SK-N-SH (cell line): ENCODE results near the gene ZRANB3. TPM values are rescaled to one million over a fixed set of nuclear protein-coding genes. Genes with fewer than 3 reads are reported as not detected.

Source experiments
- CTCF ChIA-PET: fragments of 300-600, 350-600 bp; formaldehyde crosslinking; extraction: SDS; loops from one replicate; lab custom pipeline; 2021; lab: Yijun Ruan, JAX
- POLR2A ChIA-PET: fragments of 350-600 bp; sonication (Branson Sonifier 250); formaldehyde crosslinking; extraction: SDS; loops from one replicate; lab custom pipeline; 2020; ENCODE audit warnings: antibody characterized with exemption, inconsistent platforms; lab: Yijun Ruan, JAX
- DNase-seq: peaks from one replicate; pipeline ENCODE4 v3.0.0; 2012
- H2AFZ ChIP-seq: fragments of 200-600 bp; sonication (generic); 2 replicates; pipeline ENCODE4 v1.8.1; 2016; ENCODE audit warnings: antibody characterized with exemption, mild to moderate bottlenecking, low read depth
- H3F3A ChIP-seq: fragments of 200-600 bp; sonication (generic); replicated peaks from 2 replicates; pipeline ENCODE3; 2016; ENCODE audit warnings: antibody characterized with exemption, mild to moderate bottlenecking; ENCODE audit not compliant: insufficient read depth
- H3K27ac ChIP-seq, 2 experiments: fragments of 200-500 bp in 1 of 2; fragments of 200-600 bp in 1 of 2; sonication (Bioruptor generic) in 1 of 2; sonication (generic), shearing (Covaris generic) in 1 of 2; 2 replicates each; pipeline versions ENCODE4 v1.5.1 to v1.6.1; 2014 to 2016; ENCODE audit warnings: low read depth in 2 of 2, inconsistent platforms in 1 of 2, low read length in 1 of 2, mild to moderate bottlenecking in 1 of 2, mixed read lengths in 1 of 2
- H3K27me3 ChIP-seq: fragments of 200-600 bp; sonication (generic), shearing (Covaris generic); 2 replicates; pipeline ENCODE4 v1.6.1; 2016; ENCODE audit warnings: mixed run types; ENCODE audit not compliant: insufficient read depth
- H3K36me3 ChIP-seq, 2 experiments: fragments of 200-500 bp in 1 of 2; fragments of 200-600 bp in 1 of 2; sonication (Bioruptor generic) in 1 of 2; sonication (generic) in 1 of 2; replicated peaks in 1 of 2; 2 replicates each; pipeline versions ENCODE3 to v1.5.1; 2014 to 2016; ENCODE audit warnings: low read length in 1 of 2, mild to moderate bottlenecking in 1 of 2; ENCODE audit not compliant: insufficient read depth in 2 of 2, control insufficient read depth in 1 of 2
- H3K4me1 ChIP-seq, 2 experiments: fragments of 200-500 bp in 1 of 2; fragments of 200-600 bp in 1 of 2; sonication (Bioruptor generic) in 1 of 2; sonication (generic), shearing (Covaris generic) in 1 of 2; 2 replicates each; pipeline versions ENCODE4 v1.5.1 to v1.6.1; 2014 to 2016; ENCODE audit warnings: low read depth in 1 of 2, low read length in 1 of 2, mixed run types in 1 of 2; ENCODE audit not compliant: insufficient read depth in 2 of 2, control insufficient read depth in 1 of 2
- H3K4me2 ChIP-seq: fragments of 200-600 bp; sonication (generic), shearing (Covaris generic); 2 replicates; pipeline ENCODE4 v1.6.1; 2017; ENCODE audit warnings: mixed run types
- H3K4me3 ChIP-seq, 2 experiments: fragments of 200-500 bp in 1 of 2; fragments of 200-600 bp in 1 of 2; sonication (Bioruptor generic) in 1 of 2; sonication (generic), shearing (Covaris generic) in 1 of 2; 2 replicates each; pipeline versions ENCODE4 v1.5.1 to v1.8.1; 2014 to 2016; ENCODE audit warnings: low read depth in 2 of 2, inconsistent platforms in 1 of 2, low read length in 1 of 2, mild to moderate bottlenecking in 1 of 2, mixed read lengths in 1 of 2, moderate library complexity in 1 of 2
- H3K79me2 ChIP-seq: fragments of 200-600 bp; sonication (generic); 2 replicates; pipeline ENCODE4 v1.8.1; 2017; ENCODE audit warnings: mild to moderate bottlenecking; ENCODE audit not compliant: insufficient read depth
- H3K9ac ChIP-seq: fragments of 200-600 bp; sonication (generic); 2 replicates; pipeline ENCODE4 v1.6.1; 2017; ENCODE audit warnings: mixed run types
- H3K9me2 ChIP-seq: fragments of 200-600 bp; sonication (generic); 2 replicates; pipeline ENCODE4 v1.6.1; 2017; ENCODE audit warnings: mixed run types
- H3K9me3 ChIP-seq: fragments of 200-600 bp; sonication (generic); 2 replicates; pipeline ENCODE4 v1.6.1; 2017; ENCODE audit warnings: mixed run types, mild to moderate bottlenecking, moderate library complexity
- H4K20me1 ChIP-seq: fragments of 200-600 bp; sonication (generic); 2 replicates; pipeline ENCODE4 v1.6.1; 2017; ENCODE audit warnings: mild to moderate bottlenecking, mixed run types; ENCODE audit not compliant: insufficient read depth
- FOSL2 ChIP-seq: IDR thresholded peaks from 2 replicates; pipeline ENCODE4 v1.4.0; 2012; ENCODE audit warnings: low read depth, mild to moderate bottlenecking, moderate library complexity, borderline replicate concordance
- FOXJ3 ChIP-seq: sonication (generic); formaldehyde crosslinking; IDR thresholded peaks from 2 replicates; pipeline ENCODE4 v1.5.1; 2020; ENCODE audit warnings: mild to moderate bottlenecking, missing genetic modification reagents
- FOXM1 ChIP-seq: IDR thresholded peaks from 2 replicates; pipeline ENCODE4 v1.4.0; 2012; ENCODE audit warnings: low read depth, mild to moderate bottlenecking
- GABPA ChIP-seq: IDR thresholded peaks from 2 replicates; pipeline ENCODE4 v1.4.0; 2012; ENCODE audit warnings: low read depth, mild to moderate bottlenecking
- GATA2 ChIP-seq: sonication (generic); formaldehyde crosslinking; IDR thresholded peaks from 2 replicates; pipeline ENCODE4 v1.5.0; 2020; ENCODE audit warnings: mild to moderate bottlenecking, missing genetic modification reagents
- IRF3 ChIP-seq: fragments of 150-350 bp; IDR thresholded peaks from 2 replicates; pipeline ENCODE4 v1.6.1; 2016; ENCODE audit warnings: mild to moderate bottlenecking, low read depth, low read length
- JUND ChIP-seq: IDR thresholded peaks from 2 replicates; pipeline ENCODE4 v1.4.0; 2012
- MAX ChIP-seq: IDR thresholded peaks from 2 replicates; pipeline ENCODE4 v1.4.0; 2012; ENCODE audit warnings: low read depth
- MXI1 ChIP-seq: IDR thresholded peaks from 2 replicates; pipeline ENCODE4 v1.6.1; 2012; ENCODE audit warnings: mild to moderate bottlenecking, low read depth, low read length, improper control_type of control experiment
- NFIC ChIP-seq: IDR thresholded peaks from 2 replicates; pipeline ENCODE4 v1.4.0; 2012; ENCODE audit warnings: borderline replicate concordance
- PBX3 ChIP-seq: IDR thresholded peaks from 2 replicates; pipeline ENCODE4; 2012
- POLR2AphosphoS5 ChIP-seq: IDR thresholded peaks from 2 replicates; pipeline ENCODE4 v1.6.1; 2012; ENCODE audit warnings: low read depth, low read length
- RAD21 ChIP-seq: IDR thresholded peaks from 2 replicates; pipeline ENCODE4 v1.6.1; 2012; ENCODE audit warnings: mild to moderate bottlenecking, low read length
- RCOR1 ChIP-seq: fragments of 150-350 bp; IDR thresholded peaks from 2 replicates; pipeline ENCODE4 v1.6.1; 2017; ENCODE audit warnings: antibody characterized with exemption, low read length
- SIN3A ChIP-seq: IDR thresholded peaks from 2 replicates; pipeline ENCODE4 v1.6.1; 2012; ENCODE audit warnings: low read depth, mild to moderate bottlenecking, low read length, moderate library complexity, borderline replicate concordance
- SMC3 ChIP-seq: IDR thresholded peaks from 2 replicates; pipeline ENCODE4 v1.6.1; 2012; ENCODE audit warnings: low read depth, low read length, improper control_type of control experiment
- TAF1 ChIP-seq: IDR thresholded peaks from 2 replicates; pipeline ENCODE4 v1.6.1; 2012; ENCODE audit warnings: low read depth, mild to moderate bottlenecking, low read length, moderate library complexity, borderline replicate concordance
- TCF12 ChIP-seq: IDR thresholded peaks from 2 replicates; pipeline ENCODE4 v1.4.0; 2012
- YY1 ChIP-seq: IDR thresholded peaks from 2 replicates; pipeline ENCODE4 v1.4.0; 2012; ENCODE audit warnings: low read depth, mild to moderate bottlenecking
- WGBS: methylation state at CpG from one replicate; pipeline ENCODE4 v1.1.6; 2017; ENCODE audit warnings: low lambda C conversion rate; 5-methylcytosine and 5-hydroxymethylcytosine counted together
- polyA plus RNA-seq, 3 experiments: library from polyadenylated mRNA; depleted of rRNA; stranded (reverse); fragments of >200 nt; gene quantifications; 2 replicates each; pipeline ENCODE4 v1.2.3, GENCODE V29; 2012
- TF ChIP-seq, protein P1 (sequence below): IDR thresholded peaks from 2 replicates; pipeline ENCODE4 v1.4.0; 2012; ENCODE audit warnings: low read depth, borderline replicate concordance

Gene ZRANB3
- polyA plus RNA-seq, 1 of the 3 experiments (the other 2 are of a cell fraction): 4.1 TPM

GRCh38 chr2:135169900-135170753 is 360.9 kb downstream of the ZRANB3 start:
- TF ChIP-seq SIN3A (no peak), RCOR1 (no peak), SMC3 (no peak), MXI1 (no peak), FOSL2 (no peak), IRF3 (no peak), NFIC (no peak), FOXJ3 (CRISPR knock-in tag) (no peak), GATA2 (no peak), YY1 (no peak), FOXM1 (no peak), MAX (no peak), JUND (no peak), GABPA (no peak), RAD21 (no peak), TCF12 (no peak), POLR2AphosphoS5 (no peak), PBX3 (no peak), TAF1 (no peak)
- TF ChIP-seq, protein P1, sequence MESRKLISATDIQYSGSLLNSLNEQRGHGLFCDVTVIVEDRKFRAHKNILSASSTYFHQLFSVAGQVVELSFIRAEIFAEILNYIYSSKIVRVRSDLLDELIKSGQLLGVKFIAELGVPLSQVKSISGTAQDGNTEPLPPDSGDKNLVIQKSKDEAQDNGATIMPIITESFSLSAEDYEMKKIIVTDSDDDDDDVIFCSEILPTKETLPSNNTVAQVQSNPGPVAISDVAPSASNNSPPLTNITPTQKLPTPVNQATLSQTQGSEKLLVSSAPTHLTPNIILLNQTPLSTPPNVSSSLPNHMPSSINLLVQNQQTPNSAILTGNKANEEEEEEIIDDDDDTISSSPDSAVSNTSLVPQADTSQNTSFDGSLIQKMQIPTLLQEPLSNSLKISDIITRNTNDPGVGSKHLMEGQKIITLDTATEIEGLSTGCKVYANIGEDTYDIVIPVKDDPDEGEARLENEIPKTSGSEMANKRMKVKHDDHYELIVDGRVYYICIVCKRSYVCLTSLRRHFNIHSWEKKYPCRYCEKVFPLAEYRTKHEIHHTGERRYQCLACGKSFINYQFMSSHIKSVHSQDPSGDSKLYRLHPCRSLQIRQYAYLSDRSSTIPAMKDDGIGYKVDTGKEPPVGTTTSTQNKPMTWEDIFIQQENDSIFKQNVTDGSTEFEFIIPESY: no peak
- Histone ChIP-seq H3K27me3 (no peaks in the 10 kb centered on the region), H3K4me2 (no peak overlapping the region), H4K20me1 (no peaks in the 10 kb centered on the region), H3K4me3 (no peak overlapping the region), H3K9me3 (no peaks in the 10 kb centered on the region), H3K4me1 (no peaks in the 10 kb centered on the region), H3K36me3 (peaks cover 48 to 58% of the 10 kb centered on the region in 2 experiments), H3K9me2 (no peaks in the 10 kb centered on the region), H3K79me2 (no peaks in the 10 kb centered on the region), H3F3A (no peaks in the 10 kb centered on the region), H3K27ac (no peak overlapping the region), H2AFZ (no peak overlapping the region), H3K9ac (no peak overlapping the region)
- ChIA-PET POLR2A (no interaction called here), CTCF (no interaction called here)
- 96% methylated on average over 11 of the region's 11 CpGs for WGBS
- DNase-seq: no peak
